GM18873 (cell line): ENCODE results near the gene GTPBP8.

Experiments
- ATAC-seq: cut with Tn5 transposase; IDR thresholded peaks from one replicate; pipeline ENCODE4 v1.9.1; 2021; ENCODE audit warnings: mild to moderate bottlenecking, moderate library complexity, moderate number of reproducible peaks; ENCODE audit not compliant: unreplicated experiment, low FRiP score

Gene GTPBP8

DNA sequence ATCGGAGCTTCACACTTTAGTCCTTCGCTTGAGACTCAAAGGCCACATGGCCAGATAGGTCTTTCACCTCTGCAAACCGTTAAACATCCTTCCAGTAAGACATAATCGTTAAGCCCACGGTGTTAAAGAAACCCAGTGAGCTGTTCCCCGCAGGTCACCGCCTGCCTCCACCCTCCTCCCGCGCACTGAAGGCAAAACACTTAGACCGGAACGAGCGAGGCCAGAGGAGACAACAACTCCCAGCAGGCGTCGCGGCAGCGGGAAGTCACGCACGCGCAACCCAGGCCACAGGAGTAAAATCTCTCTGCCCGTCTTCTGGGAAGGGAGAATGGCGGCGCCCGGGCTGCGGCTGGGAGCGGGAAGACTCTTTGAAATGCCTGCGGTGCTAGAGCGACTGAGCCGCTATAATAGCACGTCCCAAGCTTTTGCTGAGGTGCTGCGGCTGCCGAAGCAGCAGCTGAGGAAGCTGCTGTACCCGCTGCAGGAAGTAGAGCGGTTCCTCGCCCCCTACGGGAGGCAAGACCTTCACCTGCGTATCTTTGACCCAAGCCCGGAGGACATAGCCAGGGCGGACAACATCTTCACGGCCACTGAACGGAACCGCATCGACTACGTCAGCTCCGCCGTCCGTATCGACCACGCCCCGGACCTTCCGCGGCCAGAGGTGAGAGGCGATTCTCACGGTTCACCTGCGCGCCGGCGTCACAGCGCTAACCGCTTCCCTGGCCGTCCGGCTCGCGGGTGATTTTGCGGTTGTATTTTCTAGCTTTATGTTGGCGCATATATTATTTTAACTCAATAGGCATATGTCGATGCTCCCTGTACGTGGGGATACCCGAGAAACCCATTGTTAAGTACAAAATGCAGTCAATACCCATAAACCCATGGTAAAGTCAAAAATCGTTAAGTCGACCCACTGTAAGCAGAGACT, at the start of gene GTPBP8:
GTPBP8 (plus strand) TSS at position 313 of the 931 bp plus-strand sequence; CDS start at position 329, 16 bp downstream.
- peak; percentile 93 for ATAC-seq

- ATAC-seq, result no peak
Measured at GRCh38 chr3:112948346-112948838, 42.4 kb upstream of the GTPBP8 start.

DNA sequence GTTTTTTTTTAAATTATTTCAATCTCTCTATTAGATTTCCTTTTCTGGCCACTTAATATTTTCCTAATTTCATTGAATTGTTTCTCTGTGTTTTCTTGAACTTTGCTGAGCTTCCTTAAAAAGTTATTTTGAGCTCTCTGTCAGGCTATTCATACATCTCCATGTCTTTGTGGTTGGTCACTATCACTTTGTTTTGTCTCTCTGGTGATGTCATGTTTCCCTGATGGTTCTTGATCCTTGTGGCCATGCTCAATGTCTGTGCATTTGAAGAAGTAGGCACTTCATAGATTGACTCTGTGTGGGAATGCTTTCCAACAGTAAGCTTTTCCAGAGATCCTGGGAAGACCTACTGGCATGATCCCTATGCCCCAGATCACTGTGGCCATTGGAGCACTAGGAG, 34.4 kb upstream of the GTPBP8 start:
- no peak for ATAC-seq

DNA sequence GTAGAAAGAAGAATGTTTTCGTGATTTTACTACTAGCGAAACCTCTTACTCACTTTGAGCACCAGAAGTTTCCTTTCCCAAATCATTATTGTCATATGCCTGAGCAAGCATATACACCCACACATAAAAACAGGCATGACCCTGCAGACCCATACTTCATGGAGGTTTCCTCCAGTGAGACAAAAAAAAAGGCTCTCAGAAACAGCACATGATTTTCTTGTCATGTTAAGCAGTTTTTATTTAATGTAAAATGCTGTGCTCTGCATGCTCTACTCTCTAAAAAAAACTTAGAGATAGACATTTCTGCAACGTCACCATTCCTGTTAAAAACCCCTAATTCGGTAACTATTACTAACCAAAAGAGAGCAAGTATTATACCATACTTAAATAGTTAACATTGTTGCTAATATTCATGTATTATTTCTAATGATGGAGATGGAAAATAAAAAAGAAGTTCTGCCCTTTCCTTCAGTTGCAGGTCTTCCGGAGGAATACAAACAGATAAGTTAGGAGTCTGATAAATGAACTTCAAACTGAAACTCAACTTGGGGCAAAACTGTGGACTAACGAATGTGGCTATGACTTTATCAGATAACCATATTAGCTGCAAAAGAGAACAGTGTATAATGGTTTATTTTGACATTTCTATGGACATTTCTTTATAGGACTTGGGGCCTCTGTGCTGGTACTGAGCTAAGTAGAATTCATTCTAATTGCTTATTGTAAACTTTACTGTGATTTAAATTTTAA, 31.8 kb upstream of the GTPBP8 start:
- ATAC-seq, result peak; percentile 50

GRCh38 chr3:112963683-112964082, 27.1 kb upstream of the GTPBP8 start:
- ATAC-seq, result no peak

DNA sequence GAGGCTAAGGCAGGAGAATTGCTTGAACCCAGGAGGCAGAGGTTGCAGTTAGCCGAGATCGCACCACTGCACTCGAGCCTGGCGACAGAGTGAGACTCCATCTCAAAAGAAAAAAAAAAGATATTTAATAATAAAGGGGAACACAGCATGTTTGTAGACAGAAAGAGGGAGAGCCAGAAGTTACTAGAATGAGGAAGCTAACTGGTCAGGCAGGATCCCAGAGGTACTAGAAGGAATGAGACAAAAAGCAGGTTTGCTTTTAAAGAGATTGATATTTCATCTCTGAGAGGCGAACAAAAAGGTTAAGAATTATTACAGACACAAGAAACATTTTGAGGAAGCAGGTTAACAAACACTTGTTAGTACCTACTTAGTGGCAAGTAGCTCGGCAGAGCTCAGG, 25.1 kb upstream of the GTPBP8 start:
- ATAC-seq, result no peak

GRCh38 chr3:112966633-112967032, 24.2 kb upstream of the GTPBP8 start:
- ATAC-seq, result no peak

GRCh38 chr3:112967425-112967824, 23.4 kb upstream of the GTPBP8 start:
- no peak for ATAC-seq

DNA sequence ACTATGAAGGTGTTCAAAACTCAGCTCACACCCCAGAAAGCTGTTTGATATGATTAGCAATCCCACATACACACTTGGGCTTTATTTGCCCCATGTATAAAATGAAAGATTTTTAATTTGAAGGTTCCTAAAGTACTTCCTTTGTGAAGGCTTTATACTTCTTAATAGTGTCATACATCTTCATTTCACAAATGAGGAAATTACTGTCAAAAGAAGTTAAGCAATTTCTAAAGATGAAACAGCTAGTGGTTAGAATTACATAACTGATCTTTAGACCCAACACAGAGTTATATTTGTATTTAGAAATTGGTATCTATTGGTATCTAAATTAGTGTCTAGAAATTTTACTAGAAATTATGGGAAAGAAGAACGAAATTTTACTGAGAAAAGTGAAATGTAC, 23.0 kb upstream of the GTPBP8 start:
- ATAC-seq, result no peak

- no peak for ATAC-seq
Measured at GRCh38 chr3:112972158-112972557, 18.6 kb upstream of the GTPBP8 start.

GRCh38 chr3:112973325-112974177, 17.2 kb upstream of the GTPBP8 start:
- ATAC-seq, result peak; percentile 61

DNA sequence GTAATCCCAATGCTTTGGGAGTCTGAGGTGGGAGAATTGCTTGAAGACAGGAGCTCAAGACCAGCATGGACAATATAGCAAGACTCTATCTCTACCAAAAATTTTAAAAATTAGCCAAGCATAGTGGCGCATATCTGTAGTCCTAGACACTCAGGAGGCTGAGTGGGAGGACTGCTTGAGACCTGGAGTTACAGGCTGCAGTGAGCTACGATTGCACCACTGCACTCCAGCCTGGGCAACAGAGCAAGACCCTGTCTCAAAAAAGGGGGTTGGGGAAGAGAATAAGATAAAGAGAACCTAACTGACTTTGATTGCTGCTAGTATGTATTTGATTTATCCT, 16.6 kb upstream of the GTPBP8 start:
- peak; percentile 11 for ATAC-seq

DNA sequence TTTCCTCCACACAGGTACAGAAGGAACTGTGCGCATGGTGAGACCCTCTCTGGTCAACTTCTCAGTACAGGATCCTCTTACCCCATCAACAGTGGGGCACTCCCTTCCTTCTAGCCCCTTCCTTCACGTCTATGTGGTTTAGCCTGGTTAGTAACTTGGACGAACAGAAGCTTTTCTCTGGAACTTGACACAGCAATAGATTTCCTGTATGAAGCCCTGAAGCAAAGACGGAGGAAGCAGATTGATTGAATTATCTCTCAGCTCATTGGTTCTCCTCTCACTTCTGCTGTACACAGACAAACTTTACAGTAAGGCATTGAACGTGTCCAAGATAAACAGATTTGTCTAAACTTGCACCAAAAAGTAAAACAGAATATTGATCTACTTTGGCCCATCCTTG, 15.9 kb upstream of the GTPBP8 start, which contains the start of gene CD200R1:
CD200R1 (minus strand) TSS at position 210 of the 400 bp plus-strand sequence. CDS start 246 bp downstream, outside the sequence.
- ATAC-seq, result no peak

GRCh38 chr3:112976001-112976400, 14.8 kb upstream of the GTPBP8 start:
- ATAC-seq, result no peak

DNA sequence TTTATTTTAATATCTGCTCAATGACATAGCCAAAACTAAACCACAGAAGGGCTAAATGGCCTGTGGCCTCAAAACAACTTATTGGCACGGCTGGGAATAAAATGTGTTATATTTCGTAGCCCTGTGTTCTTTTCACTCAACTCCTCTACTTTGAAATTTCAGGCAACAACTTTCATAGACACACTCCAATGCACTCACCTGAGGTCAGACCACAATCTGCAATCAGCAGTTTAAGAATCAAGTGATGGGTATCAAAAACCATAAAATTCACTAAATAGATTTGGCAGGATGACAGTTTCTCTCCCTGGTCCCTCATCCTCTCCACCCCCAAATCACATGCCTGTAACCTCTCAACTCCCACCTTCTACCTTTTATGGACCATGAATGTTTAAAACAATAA, 13.8 kb upstream of the GTPBP8 start:
- no peak for ATAC-seq

DNA sequence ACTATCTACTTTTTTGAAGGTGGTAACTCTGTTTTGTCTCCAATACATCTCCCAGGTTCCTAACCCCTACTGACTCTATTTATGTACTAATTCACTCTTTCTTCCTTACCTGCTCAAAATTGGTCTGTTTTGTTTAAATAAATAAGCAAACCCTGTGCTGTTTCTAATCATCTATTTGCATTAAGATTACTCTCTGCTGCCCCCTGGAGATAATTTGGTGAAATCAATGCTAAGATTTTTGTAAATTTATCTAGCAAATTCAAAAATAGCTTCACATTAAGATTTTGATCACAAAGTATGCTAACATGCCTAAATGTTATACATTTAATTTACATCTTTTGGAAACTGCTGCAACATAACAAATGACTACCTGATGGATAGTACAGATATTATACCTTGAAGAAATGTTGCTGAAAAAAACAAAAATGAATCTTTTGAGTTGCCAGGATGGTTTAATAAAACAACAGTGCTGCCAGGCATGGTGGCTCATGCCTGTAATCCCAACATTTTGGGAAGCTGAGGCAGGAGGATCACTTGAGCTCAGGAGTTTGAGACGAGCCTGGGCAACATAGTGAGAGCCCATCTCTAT, 11.4 kb upstream of the GTPBP8 start:
- ATAC-seq, result no peak

DNA sequence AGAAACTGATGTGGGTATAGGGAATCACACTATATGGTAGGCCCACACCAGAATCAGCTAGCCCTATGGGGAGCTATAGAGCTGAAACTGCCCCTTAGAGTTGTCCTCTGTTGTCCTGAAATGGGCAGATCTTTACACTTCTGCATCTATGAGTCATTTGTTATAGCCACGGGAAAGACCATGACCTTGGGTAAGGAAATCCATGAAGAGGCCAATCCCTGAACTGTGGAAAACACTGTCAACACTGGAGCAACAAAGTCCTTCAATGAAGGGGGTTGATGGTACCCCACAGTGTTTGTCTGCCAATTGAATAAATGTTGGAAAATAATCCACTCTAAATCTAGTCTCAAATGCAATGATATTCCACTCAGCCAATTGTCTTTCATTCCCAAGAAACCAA, 10.7 kb upstream of the GTPBP8 start:
- ATAC-seq, result no peak

- no peak for ATAC-seq
Measured at GRCh38 chr3:112982710-112983109, 8.1 kb upstream of the GTPBP8 start.

GRCh38 chr3:112984485-112984884, 6.3 kb upstream of the GTPBP8 start:
- no peak for ATAC-seq

- no peak for ATAC-seq
Measured at GRCh38 chr3:112987710-112988334, 3.0 kb upstream of the GTPBP8 start.
